ENCODE data around the gene IL20RA. TPM values are rescaled to one million over a fixed set of nuclear protein-coding genes. Genes with fewer than 3 reads are reported as not detected.

The IL20RA gene
- total RNA-seq: not detected in 2 replicates

DNA sequence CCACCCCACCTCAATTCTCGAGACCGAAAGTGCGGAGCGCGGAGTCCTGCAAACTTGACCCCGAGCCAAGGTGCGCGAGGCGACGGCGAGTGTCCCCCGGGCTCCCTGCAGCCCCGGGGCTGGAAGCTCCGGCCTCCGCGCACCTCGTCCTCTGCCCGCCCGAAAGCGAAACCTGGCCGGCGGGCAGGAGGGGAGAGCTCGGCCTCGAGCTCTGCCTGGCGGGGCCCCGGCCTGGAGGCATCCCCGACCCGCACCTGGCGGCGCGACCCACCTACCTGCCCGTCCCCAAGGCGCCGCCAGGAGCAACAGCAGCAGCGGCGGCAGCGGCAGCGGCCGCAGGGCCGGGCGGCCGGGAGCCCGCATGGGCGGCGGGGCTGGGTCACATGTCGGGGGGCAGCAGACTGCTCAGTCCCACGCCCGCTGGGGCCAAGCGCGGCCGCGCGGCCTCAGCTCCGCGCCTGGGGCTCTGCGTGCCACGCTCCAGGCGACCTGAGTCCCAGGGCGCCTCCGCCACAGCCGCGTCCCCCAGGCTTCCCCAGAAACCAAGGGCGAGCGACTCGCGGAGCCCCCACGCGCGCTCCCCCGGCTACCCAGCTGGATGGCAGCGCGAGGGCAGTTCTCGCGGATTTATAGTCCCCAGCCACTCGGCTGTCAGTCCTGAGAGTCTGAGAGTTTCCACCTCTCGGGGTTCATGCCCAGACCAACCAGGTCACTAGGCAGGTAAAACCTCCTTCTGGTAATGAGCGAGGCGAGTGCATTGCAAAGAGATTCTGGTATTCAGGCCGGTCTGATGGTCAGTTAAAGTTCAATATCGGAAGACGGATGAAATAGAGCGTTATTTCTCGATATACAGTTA lies at the start of gene IL20RA:
Gene IL20RA (minus strand): TSS at position 600 of the 856 bp plus-strand sequence. CDS start 237 bp downstream, at position 363.

Other genes starting within 250 kb of the IL20RA start
- 11.9 and 18.1 TPM in 2 replicates for gene PEX7, start 222.4 kb downstream of the IL20RA start, total RNA-seq
- gene SLC35D3, start 122.7 kb downstream of the IL20RA start, total RNA-seq: not detected in 2 replicates
- not detected in 2 replicates for gene IL22RA2, start 128.7 kb upstream of the IL20RA start, total RNA-seq
- gene IFNGR1, start 174.4 kb upstream of the IL20RA start, total RNA-seq: 42.9 and 73.6 TPM in 2 replicates